Neural cell (in vitro differentiated cells): ENCODE measurements around the gene DLST. TPM values are rescaled to one million over a fixed set of nuclear protein-coding genes. Genes with fewer than 3 reads are reported as not detected.

ENCODE experiments used
- H2AFZ ChIP-seq: fragments of 200-600, 300-800 bp; sonication (generic), shearing (Covaris generic); 2 replicates; pipeline ENCODE4 v1.6.0; 2014; ENCODE audit warnings: low read depth, mild to moderate bottlenecking, antibody characterized with exemption, low read length, moderate library complexity
- H3F3A ChIP-seq: fragments of 200-600 bp; shearing (Covaris generic); 2 replicates; pipeline ENCODE4 v1.6.1; 2016; ENCODE audit warnings: mild to moderate bottlenecking, moderate library complexity, mixed read lengths, antibody characterized with exemption, low read length; ENCODE audit not compliant: insufficient read depth, poor library complexity, severe bottlenecking
- H3K27ac ChIP-seq: fragments of 200-600, 300-800 bp; sonication (generic), shearing (Covaris generic); 2 replicates; pipeline ENCODE4 v1.5.1; 2014; ENCODE audit warnings: mild to moderate bottlenecking, low read length, moderate library complexity
- H3K27me3 ChIP-seq: fragments of 300-800, 200-600 bp; sonication (generic), shearing (Covaris generic); 2 replicates; pipeline ENCODE4 v1.6.0; 2014; ENCODE audit warnings: mild to moderate bottlenecking, low read depth, low read length, moderate library complexity; ENCODE audit not compliant: insufficient read depth
- H3K36me3 ChIP-seq: fragments of 300-800, 200-600 bp; sonication (generic), shearing (Covaris generic); 2 replicates; pipeline ENCODE4 v1.5.1; 2014; ENCODE audit warnings: mild to moderate bottlenecking, antibody characterized with exemption, low read length, moderate library complexity; ENCODE audit not compliant: insufficient read depth
- H3K4me2 ChIP-seq: fragments of 300-800, 200-600 bp; sonication (generic), shearing (Covaris generic); 2 replicates; pipeline ENCODE4 v1.6.0; 2014; ENCODE audit warnings: mild to moderate bottlenecking, low read length
- H3K4me3 ChIP-seq: fragments of 300-800, 200-600 bp; sonication (generic), shearing (Covaris generic); 2 replicates; pipeline ENCODE4 v1.5.1; 2014; ENCODE audit warnings: mild to moderate bottlenecking, low read length, moderate library complexity
- H3K79me2 ChIP-seq: fragments of 200-600 bp; shearing (Covaris generic); replicated peaks from 2 replicates; pipeline ENCODE4 v1.6.0; 2014; ENCODE audit warnings: mild to moderate bottlenecking, low read length, moderate library complexity; ENCODE audit not compliant: insufficient read depth
- H3K9ac ChIP-seq: fragments of 300-800, 200-600 bp; sonication (generic), shearing (Covaris generic); 2 replicates; pipeline ENCODE4 v1.6.1; 2016; ENCODE audit warnings: mild to moderate bottlenecking, low read length, mixed read lengths
- H3K9me2 ChIP-seq: fragments of 200-600 bp; shearing (Covaris generic); 2 replicates; pipeline ENCODE4 v1.6.1; 2016; ENCODE audit warnings: mild to moderate bottlenecking, low read length, mixed read lengths; ENCODE audit not compliant: insufficient read depth
- H3K9me3 ChIP-seq: fragments of 200-600, 300-800 bp; sonication (generic), shearing (Covaris generic); 2 replicates; pipeline ENCODE4 v1.6.1; 2016; ENCODE audit warnings: mild to moderate bottlenecking, mixed run types, low read length, moderate library complexity, mixed read lengths
- H4K20me1 ChIP-seq: fragments of 200-600 bp; shearing (Covaris generic); 2 replicates; pipeline ENCODE4 v1.6.1; 2016; ENCODE audit warnings: mild to moderate bottlenecking, mixed run types; ENCODE audit not compliant: insufficient read depth
- EP300 ChIP-seq: fragments of 450-650 bp; conservative IDR thresholded peaks from 2 replicates; pipeline ENCODE4 v1.6.1; 2014; ENCODE audit warnings: antibody characterized with exemption, mild to moderate bottlenecking, moderate library complexity; ENCODE audit not compliant: poor library complexity, severe bottlenecking
- EZH2 ChIP-seq: fragments of 200-600, 300-800 bp; shearing (Covaris generic), sonication (generic); IDR thresholded peaks from 2 replicates; pipeline ENCODE4 v1.6.1; 2014; ENCODE audit warnings: antibody characterized with exemption, low read length, borderline replicate concordance, mild to moderate bottlenecking; ENCODE audit not compliant: insufficient read depth, poor library complexity, severe bottlenecking
- MXI1 ChIP-seq: fragments of 450-650 bp; conservative IDR thresholded peaks from 2 replicates; pipeline ENCODE4 v1.6.1; 2014; ENCODE audit warnings: antibody characterized with exemption, mild to moderate bottlenecking; ENCODE audit not compliant: poor library complexity, severe bottlenecking
- POLR2AphosphoS5 ChIP-seq: IDR thresholded peaks from 2 replicates; pipeline ENCODE4 v1.6.1; 2012
- RAD21 ChIP-seq: fragments of 450-650 bp; conservative IDR thresholded peaks from 2 replicates; pipeline ENCODE4 v1.6.1; 2014; ENCODE audit warnings: antibody characterized with exemption, mild to moderate bottlenecking, moderate library complexity
- SMC3 ChIP-seq: fragments of 450-650 bp; conservative IDR thresholded peaks from 2 replicates; pipeline ENCODE4 v1.6.1; 2014; ENCODE audit warnings: antibody characterized with exemption, mild to moderate bottlenecking, moderate library complexity; ENCODE audit not compliant: poor library complexity
- TAF1 ChIP-seq: IDR thresholded peaks from 2 replicates; pipeline ENCODE4 v1.6.1; 2012; ENCODE audit warnings: low read depth
- polyA plus RNA-seq: library from polyadenylated mRNA; depleted of rRNA; stranded (reverse); fragments of >200 nt; gene quantifications from 2 replicates; pipeline ENCODE4 v1.2.3, GENCODE V29; 2014
- TF ChIP-seq, protein P1 (sequence below): IDR thresholded peaks from 2 replicates; pipeline ENCODE4 v1.6.1; 2012; ENCODE audit warnings: borderline replicate concordance
- TF ChIP-seq, protein P2 (sequence below): fragments of 450-650 bp; IDR thresholded peaks from 2 replicates; pipeline ENCODE4 v1.5.1; 2014; ENCODE audit warnings: antibody characterized with exemption, mild to moderate bottlenecking, moderate library complexity; ENCODE audit not compliant: poor library complexity, severe bottlenecking

The DLST gene
- polyA plus RNA-seq, 1 donor from 2014 or later, result 59.7 TPM

DNA sequence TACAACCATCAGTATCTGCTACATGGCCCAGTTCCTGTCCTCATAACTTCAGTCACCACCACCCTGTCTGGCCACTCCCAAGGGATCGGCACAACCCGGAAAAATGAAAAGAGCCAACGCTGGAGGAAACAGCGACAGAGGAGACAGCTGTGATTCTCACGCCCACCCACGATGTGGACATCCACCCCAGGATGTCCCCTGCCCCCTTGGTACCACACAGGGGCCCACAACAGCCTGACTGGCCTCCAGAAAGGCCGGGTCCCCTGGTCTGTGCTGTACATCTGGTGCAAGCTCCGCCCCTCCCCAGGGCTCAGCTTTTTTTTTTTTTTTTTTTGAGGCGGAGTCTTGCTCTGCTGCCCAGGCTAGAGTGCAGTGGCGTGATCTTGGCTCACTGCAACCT lies 28.8 kb downstream of the DLST start:
- no peak overlapping the region for H3K4me2 ChIP-seq
- no peaks in the 10 kb centered on the region for H3K27me3 ChIP-seq
- no peaks in the 10 kb centered on the region for H3K9me3 ChIP-seq
- H3K36me3 ChIP-seq, result no peaks in the 10 kb centered on the region
- H2AFZ ChIP-seq, result no peak overlapping the region
- H3F3A ChIP-seq, result no peaks in the 10 kb centered on the region
- no peak overlapping the region for H3K27ac ChIP-seq
- no peak for TF ChIP-seq POLR2AphosphoS5
- TF ChIP-seq MXI1, result no peak
- no peak for TF ChIP-seq EZH2
- TF ChIP-seq TAF1, result no peak
- TF ChIP-seq, protein P1, sequence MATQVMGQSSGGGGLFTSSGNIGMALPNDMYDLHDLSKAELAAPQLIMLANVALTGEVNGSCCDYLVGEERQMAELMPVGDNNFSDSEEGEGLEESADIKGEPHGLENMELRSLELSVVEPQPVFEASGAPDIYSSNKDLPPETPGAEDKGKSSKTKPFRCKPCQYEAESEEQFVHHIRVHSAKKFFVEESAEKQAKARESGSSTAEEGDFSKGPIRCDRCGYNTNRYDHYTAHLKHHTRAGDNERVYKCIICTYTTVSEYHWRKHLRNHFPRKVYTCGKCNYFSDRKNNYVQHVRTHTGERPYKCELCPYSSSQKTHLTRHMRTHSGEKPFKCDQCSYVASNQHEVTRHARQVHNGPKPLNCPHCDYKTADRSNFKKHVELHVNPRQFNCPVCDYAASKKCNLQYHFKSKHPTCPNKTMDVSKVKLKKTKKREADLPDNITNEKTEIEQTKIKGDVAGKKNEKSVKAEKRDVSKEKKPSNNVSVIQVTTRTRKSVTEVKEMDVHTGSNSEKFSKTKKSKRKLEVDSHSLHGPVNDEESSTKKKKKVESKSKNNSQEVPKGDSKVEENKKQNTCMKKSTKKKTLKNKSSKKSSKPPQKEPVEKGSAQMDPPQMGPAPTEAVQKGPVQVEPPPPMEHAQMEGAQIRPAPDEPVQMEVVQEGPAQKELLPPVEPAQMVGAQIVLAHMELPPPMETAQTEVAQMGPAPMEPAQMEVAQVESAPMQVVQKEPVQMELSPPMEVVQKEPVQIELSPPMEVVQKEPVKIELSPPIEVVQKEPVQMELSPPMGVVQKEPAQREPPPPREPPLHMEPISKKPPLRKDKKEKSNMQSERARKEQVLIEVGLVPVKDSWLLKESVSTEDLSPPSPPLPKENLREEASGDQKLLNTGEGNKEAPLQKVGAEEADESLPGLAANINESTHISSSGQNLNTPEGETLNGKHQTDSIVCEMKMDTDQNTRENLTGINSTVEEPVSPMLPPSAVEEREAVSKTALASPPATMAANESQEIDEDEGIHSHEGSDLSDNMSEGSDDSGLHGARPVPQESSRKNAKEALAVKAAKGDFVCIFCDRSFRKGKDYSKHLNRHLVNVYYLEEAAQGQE, result no peak
- no peak for TF ChIP-seq RAD21
- no peak for TF ChIP-seq SMC3
- TF ChIP-seq, protein P2, sequence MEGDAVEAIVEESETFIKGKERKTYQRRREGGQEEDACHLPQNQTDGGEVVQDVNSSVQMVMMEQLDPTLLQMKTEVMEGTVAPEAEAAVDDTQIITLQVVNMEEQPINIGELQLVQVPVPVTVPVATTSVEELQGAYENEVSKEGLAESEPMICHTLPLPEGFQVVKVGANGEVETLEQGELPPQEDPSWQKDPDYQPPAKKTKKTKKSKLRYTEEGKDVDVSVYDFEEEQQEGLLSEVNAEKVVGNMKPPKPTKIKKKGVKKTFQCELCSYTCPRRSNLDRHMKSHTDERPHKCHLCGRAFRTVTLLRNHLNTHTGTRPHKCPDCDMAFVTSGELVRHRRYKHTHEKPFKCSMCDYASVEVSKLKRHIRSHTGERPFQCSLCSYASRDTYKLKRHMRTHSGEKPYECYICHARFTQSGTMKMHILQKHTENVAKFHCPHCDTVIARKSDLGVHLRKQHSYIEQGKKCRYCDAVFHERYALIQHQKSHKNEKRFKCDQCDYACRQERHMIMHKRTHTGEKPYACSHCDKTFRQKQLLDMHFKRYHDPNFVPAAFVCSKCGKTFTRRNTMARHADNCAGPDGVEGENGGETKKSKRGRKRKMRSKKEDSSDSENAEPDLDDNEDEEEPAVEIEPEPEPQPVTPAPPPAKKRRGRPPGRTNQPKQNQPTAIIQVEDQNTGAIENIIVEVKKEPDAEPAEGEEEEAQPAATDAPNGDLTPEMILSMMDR, result no peak
- TF ChIP-seq EP300, result no peak
- H3K9me2 ChIP-seq, result no peaks in the 10 kb centered on the region
- H3K9ac ChIP-seq, result no peak overlapping the region
- H4K20me1 ChIP-seq, result no peaks in the 10 kb centered on the region
- no peak overlapping the region for H3K4me3 ChIP-seq
- H3K79me2 ChIP-seq, result no peaks in the 10 kb centered on the region

DNA sequence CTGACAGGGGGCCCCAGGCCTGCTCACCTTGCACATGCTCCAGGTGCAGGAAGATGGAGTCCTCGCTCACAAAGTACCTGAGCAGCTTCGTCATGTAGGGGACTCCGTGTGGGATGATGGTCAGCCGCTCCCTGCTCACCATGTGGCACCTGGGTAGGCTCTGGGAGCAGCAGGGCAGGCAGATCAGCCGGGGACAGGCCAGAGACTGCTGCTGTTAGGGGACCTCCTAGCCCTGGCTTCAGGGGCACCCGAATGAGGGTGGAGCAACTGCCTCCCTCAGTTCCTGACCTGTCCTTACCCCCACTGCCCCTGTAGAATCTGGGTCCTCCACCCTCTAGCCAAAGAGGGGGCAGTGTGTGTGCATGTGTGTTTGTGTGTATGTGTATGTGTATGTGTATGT lies 29.5 kb downstream of the DLST start:
- Histone ChIP-seq H3K4me3 (no peak overlapping the region), H3K27me3 (no peaks in the 10 kb centered on the region), H4K20me1 (no peaks in the 10 kb centered on the region), H3F3A (no peaks in the 10 kb centered on the region), H3K27ac (no peak overlapping the region), H3K9ac (no peak overlapping the region), H2AFZ (no peak overlapping the region), H3K9me3 (no peaks in the 10 kb centered on the region), H3K4me2 (no peak overlapping the region), H3K79me2 (no peaks in the 10 kb centered on the region), H3K36me3 (no peaks in the 10 kb centered on the region), H3K9me2 (no peaks in the 10 kb centered on the region)
- TF ChIP-seq EP300, result no peak
- TF ChIP-seq SMC3, result no peak
- TF ChIP-seq MXI1, result no peak
- TF ChIP-seq, protein P1, result no peak
- TF ChIP-seq EZH2, result no peak
- TF ChIP-seq, protein P2, result no peak
- TF ChIP-seq POLR2AphosphoS5, result no peak
- no peak for TF ChIP-seq TAF1
